HG02884 (cell line): ENCODE results near the gene RIN3.
"Not testable (repeated sequence)": the region's sequence is repeated elsewhere in the genome, so short reads cannot be mapped to it uniquely, and the experiment has no call there.

Experiments used
- ATAC-seq: cut with Tn5 transposase; IDR thresholded peaks from one replicate; pipeline ENCODE4 v1.9.1; 2021; ENCODE audit warnings: mild to moderate bottlenecking, moderate library complexity; ENCODE audit not compliant: unreplicated experiment

RIN3 gene

DNA sequence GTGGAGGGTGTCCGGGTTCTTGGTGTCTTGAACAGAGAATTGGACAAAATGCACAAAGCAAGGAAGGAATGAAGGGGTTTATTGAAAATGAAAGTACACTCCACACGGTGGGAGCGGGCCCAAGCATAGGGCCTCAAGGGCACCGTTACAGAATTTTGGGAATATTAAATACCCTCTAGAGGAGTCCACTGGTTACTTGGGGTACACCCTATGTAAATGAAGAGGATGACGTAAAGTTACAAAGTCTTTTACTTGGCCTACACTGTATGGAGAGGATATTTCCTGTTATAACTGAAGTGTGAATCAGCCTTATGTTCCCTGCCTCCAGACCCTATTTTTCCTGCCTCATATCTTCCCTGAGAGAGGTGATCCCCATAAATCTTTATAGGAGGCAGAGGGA lies 102.6 kb downstream of the RIN3 start:
- ATAC-seq: no peak

DNA sequence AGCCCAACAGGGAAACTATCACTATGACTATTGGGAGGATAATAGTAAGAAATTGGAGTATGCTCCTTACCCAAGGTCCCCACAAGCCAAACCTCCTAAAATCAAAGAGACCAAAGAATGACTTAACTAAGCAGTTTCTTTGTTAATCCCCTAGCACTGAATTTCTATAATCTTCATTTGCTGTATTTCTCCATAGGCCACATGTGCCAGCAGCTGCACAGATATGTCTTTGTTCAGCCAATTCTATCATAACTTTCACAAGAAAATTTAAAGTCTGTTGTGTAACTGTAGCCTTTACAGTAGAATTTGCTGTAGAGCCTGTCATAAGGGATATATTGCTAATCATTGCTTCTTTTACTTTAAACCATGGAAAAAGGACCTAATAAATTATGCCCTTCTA lies 104.0 kb downstream of the RIN3 start:
- ATAC-seq: no peak

DNA sequence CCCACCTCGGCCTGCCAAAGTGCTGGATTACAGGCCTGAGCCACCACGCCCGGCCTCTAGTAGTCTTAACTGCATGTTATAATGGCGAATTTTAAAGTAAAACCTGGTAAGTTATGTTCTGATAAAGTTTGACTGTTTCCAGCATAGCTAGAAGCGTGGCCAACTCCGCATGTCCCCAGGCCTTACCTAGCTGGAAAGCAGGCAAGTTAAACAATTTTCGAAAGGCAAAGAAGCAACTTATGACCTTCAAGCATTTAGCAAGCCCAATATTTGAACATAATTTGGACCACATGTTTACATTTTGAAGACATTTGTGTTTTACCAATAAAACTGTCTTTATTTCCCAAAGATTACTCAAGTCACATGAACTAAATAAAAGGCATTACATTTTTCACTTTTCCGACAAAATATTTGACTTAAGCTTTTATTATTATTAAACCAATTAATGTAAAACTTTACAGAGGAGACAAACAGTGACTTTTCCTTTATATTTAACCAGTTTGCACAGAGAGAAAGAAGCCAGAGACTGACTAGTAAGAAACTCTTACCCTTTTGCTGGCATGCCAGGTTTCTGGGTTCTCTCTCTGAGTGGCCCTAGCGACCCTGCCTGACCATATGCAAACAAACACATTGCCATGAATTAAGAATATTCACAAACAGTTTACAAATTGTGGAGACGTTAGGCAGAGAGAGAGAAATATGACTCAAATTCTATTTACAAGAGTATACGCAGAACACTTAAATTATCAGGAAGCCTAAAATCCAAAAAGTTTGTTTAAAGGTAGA lies 106.3 kb downstream of the RIN3 start:
- no peak for ATAC-seq

DNA sequence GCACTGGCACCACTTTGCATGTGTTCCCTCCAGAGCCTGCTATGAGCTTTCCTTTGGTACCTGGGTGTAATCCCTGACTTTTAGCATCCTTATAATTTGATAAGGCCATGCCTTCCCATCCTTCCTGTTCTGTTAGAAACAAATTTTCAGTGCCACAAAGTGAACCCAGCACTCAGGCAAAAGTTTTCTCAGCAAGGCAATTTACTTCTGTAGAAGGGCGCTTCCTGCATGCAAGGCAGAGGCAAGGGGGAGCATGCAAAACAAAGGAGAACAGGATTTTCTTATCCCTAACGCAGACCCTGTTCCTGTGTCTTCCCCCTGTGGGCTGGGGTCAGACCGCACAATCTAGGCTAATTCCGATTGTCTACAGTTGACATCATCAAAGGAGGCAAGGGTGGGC lies 108.7 kb downstream of the RIN3 start:
- no peak for ATAC-seq

DNA sequence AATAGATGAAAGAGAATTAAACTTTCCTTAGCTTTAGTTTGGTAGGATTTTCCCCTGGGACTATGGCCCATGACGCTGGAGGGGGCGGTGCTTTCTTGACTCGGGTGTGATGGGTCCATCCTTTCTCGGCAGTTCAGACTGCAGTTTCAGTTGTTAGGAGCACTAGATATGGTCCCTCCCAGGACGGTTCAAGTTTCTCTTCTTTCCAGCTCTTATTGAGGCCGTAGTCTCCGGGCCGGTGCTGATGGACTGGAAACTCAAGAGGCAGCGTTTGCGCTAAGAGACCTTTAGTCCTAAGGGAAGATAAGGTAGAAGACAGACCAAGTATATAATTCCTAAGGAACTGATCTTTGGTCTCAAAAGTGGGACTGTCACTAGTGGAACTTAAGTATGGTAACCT lies 111.2 kb downstream of the RIN3 start:
- ATAC-seq: no peak

DNA sequence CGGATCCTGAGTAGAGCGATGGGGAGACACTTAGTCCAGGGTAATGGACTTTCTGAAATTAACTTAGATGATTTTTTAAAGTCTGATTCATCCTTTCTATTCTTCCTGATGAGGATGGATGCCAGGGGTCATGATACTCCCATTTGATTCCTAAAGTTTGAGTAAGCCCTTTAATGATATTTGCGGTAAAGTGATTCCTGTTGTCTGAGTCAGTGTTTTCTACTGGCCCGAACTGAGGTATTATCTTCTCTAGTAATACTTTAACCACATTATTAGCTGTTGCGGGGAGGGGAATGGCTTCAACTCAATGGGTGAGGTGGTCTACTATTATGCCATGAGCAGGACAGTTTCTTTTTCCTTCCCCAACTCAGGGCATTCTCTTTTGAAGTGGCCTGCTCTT lies 111.6 kb downstream of the RIN3 start:
- no peak for ATAC-seq

DNA sequence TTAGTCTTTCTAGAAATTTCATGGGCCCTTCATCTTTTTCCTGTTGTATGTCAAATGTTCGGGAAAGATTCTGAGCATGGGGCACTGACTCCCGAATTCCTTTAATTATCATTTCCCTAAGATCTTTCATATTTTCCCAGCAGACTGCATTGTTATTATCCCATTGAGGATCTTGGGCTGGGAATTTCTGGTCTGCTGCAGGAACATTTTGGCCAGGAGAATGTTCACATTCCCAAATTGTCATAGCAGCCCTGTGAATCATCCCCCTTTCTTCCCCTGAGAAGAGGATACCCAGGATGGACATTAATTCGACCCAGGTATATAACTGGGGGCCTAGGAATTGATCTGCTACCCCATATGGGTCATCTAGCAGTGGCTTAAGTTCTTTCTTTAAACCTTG lies 112.5 kb downstream of the RIN3 start:
- no peak for ATAC-seq

DNA sequence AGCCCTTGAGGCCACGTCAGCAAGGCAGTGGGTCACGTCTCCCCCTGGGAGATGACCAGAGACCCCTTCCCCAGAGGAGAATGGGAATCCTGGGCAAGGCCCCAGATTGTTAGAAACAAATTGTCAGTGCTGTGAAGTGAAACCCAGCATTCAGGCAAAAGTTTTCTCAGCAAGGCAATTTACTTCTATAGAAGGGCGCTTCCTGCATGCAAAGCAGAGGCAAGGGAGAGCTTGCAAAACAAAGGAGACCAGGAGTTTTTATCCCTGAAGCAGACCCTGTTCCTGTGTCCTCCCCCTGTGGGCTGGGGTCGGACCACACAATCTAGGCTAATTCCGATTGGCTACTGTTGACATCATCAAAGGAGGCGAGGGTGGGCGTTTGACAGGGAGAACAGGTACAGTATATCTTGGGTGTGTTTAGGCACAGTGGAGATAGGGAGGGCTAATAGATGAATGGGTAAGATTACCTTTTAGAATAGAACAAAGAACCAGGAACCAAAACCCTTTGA lies 114.2 kb downstream of the RIN3 start:
- ATAC-seq: no peak

DNA sequence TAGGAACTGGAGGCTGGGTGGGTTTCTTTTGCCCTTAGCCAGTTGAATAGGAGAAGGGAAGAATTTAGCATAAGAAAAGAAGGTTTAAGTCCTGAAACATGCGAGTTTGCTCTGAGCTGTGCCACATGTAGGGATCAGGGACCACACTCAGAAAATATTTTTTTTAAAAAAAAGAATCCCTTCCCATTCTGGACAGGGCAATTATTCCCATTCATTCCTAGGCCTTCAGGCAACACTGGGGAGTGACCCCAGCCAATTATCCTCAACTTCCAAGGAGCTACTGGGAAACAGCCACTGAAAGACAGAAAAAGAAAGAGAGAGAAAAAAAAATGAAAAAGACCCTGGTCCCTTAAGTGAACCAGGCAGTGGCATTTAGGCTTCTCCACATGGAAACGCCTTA lies 115.1 kb downstream of the RIN3 start:
- no peak for ATAC-seq

DNA sequence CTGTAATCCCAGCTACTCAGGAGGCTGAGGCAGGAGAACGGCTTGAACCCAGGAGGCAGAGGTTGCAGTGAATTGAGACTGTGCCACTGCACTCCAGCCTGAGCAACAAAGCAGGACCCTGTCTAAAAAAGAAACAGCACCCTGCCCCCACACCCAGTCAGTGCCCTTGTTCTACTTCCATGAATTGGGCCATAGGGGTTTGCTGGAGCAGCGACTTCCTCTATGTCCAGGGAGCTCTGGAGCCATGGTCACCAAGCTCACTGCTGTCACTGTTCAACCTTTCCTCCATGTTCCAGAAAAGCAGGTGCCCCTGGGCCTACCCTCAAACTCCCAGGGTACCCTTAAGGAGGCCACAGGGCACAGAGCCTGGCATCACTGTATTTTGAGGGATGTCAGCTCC lies 116.8 kb downstream of the RIN3 start:
- ATAC-seq: no peak

DNA sequence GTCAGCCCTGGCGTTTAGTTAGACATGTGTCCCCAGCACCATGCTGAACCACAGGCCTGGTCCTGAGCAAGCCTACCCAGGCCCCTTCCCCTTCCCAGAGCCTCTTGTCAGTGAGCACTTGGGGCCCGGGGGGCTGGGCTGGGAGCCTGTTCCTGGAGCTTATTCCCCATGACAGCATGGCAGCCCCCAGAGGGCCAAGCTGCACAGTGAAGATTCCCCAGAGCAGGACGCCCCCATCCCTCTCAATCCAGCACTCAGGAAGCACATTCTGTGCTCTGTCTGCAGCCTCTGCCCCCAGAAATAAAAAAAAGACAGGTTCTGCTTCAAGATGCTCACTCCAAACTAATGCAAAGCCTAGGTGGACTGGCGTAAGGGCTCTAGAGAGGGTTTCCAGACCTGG lies 117.5 kb downstream of the RIN3 start:
- ATAC-seq: no peak

DNA sequence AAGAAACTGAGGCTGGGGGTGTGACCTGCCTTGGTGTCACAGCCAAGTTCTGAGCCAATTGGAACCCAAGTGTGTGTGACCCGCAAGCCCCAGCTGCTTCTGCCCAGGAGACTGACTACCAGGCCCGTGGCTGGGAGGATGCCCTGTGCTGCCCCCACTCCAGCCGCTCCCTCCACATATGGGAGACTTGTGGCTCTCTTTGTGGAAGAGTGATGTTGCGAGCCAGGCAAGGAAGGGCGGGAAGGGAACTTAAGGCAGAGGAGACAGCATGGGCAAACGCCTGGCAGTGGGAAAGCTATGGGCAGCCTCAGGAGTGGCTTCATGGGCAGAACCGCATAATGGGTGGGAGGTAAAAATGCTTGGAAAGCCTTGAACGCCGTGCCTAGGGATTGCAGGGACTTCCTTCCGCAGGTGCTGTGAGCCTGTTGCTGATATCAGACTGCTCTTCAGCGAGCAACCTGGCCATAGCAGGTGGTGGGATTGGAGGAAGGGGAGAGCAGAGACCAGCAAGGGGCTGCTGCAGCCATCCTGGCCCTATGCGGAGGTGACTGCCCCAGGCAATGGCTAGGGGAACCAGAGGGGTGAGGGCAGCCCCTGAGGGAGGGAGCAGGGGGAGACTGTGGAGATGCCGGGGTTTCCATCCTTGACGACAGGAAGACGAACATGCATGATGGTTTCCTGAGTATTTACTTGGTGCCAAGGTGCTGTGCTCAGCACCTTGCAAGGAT lies 119.1 kb downstream of the RIN3 start:
- ATAC-seq: no peak

DNA sequence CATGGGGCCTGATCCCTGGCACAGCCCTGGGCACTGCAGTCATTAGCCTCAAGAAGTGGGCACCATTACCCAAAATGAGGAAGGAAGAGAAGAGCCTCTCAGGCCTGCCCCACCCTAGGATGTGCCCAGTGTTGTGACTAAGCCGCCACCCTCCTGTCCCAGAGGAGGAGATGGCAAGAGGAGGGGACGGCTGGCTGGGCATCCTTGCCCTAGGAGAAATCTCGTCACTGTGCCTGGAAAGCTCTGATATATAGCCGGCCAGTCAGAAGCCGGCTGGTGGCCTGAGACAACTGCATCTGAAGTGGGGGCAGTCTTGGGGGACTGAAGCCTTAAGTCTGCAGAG lies 119.7 kb downstream of the RIN3 start:
- no peak for ATAC-seq

DNA sequence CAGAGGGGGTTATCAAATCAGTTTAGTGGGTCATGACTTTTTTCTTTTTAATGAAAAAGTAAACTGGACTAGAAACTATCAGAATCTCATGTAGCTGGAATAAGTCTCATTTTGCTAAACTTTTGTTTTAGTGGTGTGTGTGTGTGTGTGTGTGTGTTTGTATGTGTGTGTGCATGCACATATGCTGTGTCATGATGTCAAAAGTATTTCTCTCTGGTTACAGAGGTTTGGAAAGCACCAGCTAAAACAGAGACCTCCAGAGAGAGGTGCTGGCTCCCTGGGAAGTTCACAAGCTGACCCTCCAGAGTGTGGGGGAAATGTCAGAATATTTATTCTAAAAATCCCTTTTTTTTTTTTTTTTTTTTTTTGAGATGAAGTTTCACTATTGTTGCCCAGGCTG lies 120.1 kb downstream of the RIN3 start:
- no peak for ATAC-seq

DNA sequence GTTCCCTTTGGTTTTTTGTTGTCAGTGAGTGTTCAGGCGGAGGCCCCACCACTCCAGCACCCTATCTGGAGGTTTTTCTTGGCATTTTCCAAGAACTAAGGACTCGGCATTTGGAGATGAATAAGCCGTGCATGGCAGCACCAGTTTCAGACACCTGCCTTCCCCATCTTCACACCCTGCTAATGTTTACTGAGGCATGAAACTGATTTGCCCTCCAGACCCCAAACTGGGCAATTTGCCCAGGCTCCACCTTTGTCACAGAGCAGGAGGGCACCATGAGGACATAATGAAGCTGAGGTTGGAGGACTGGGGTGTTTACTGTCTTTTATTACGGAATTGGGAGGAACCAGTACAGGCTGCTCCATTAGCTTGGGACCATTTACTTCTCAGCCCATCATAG lies 121.5 kb downstream of the RIN3 start:
- no peak for ATAC-seq

DNA sequence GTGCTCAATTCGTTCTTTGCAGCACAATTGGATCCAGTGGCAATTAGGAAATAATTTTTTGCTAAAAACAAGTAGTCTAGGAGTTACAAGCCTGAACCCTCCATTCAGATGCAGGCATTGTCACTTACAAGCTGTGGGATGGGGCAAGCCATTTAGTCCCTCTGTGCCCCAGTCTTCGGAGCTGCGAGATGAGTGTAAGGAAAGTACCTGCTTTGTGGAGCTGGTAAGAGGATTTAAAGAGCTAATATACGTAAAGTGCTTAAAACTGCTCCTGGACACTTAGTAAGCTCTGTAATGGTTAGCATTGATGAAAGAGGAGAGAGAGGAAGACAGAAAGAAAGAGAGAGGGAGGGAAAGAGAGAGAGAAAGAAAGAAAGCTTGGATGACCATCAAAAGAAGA lies 122.3 kb downstream of the RIN3 start:
- ATAC-seq: no peak

DNA sequence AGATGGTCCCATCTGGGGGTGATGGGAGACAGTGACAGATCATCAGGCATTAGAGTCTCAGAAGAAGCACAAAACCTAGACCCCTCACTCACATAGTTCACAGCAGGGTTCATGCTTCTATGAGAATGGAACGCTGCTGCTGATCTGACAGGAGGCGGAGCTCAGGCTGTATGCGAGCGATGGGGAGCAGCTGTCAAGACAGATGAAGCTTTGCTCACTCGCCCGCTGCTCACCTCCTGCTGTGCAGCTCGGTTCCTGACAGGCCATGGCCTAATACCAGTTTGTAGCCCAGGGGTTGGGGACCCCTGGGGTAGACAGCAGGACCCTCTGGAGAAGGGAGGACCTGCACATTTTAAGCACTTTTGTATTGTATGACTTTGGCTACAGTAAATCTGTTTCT lies 123.6 kb downstream of the RIN3 start:
- ATAC-seq: no peak

DNA sequence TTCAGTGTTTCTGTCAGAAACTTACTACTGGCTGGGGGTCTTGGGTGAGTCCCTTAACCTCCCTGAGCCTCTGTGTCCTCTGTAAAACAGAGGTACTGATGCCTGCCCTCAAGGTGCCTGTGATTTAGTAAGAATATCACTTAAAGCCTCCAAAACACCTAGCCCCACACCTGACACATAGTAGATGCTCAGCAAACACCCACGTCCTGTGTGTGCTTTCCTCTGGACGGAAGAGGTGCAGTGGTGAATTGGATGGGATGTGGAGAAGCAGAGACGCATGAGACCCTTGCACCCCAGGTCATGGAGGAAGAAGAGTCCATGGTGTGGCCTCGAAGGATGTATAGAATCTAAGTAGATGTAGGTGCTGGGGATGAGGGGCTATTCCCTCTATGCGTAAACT lies 124.3 kb downstream of the RIN3 start:
- ATAC-seq: no peak

DNA sequence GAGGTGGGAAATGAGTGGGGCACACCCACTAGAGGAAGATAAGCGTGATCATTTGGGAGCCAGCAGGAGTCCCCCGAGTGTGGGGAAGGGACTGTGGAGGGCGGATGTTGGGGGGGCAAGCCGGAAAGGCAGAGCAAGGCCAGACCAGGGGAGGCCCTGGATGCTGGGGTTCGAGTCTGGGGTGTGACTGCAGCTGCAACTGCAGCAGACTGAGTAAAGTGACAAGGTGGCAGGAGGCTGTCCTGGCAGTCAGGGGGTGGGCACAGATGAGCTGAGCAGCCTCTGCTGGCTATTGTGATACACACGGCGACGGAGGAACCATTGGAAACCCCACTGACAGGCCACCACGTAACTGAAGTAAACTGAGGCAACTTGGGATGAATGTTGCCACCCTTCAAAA lies 124.7 kb downstream of the RIN3 start:
- ATAC-seq: no peak

DNA sequence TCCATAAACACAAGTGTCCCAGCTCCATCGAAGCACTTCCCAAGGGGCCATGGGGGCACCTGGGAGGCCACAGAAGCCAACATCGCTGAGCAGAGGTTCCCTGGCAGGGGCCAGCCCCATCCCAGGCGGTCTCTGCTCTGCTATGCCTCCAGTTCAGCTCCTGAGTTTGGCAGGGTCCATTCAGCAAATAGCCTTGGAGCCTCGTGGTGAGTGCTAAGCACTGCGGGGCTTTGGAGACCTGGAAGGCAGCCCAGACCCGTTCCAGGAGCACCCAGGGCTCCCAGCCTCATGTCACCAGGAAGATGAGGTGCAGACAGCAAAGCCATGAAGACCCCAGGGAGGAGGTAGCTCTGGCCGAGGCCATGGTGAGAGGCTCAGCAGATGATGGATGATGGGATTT lies 125.3 kb downstream of the RIN3 start:
- ATAC-seq: no peak

DNA sequence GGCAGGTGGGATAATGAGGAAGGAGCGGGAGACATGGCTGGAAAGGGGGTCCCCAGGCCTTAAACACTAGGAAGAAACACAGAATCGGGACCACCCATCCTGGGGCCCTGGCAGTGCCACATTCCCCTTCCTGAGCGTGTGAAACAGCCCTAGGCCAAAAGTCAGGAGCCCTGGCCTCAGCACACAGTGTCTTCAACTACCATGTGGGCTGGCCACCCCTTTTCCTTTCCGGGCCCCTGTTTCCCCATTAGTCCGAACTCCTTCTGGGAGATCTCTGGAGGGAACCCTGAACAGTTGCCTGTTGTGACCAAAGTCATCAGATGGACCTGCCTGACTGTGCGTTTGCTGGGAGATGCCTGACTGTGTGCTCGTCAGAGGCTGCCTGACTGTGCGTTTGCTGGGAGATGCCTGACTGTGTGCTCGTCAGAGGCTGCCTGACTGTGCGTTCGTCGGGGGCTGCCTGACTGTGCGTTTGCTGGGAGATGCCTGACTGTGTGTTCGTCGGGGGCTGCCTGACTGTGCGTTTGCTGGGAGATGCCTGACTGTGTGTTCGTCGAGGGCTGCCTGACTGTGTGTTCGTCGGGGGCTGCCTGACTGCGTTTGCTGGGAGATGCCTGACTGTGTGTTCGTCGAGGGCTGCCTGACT lies 126.0 kb downstream of the RIN3 start:
- ATAC-seq: not testable (repeated sequence)

DNA sequence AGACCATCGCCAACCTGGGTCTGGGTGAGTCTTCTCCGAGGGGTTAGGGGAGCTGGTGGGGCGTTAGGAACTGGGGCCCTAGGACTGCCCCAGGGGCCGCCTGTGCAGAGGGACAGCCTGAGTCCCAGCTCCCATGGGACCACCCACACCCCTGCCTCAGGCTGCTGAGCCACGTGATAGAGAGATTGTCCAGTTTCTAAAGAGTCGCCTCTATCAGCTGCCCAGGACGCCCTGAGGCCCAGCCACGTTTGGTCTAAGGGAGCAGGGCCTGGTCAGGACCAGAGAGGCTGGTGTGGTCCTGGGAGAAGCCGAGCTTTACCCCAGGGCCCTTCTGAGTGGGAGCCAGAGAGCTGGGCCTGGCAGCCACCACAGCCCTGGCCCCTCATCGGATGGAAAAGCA lies 127.7 kb downstream of the RIN3 start:
- ATAC-seq: no peak
